A549 (cell line): Measurements from ENCODE around the gene FAM241B.

Source experiments
- CTCF ChIP-seq: fragments of >200 bp; sonication (Bioruptor Twin); formaldehyde crosslinking; IDR thresholded peaks from 3 replicates; pipeline ENCODE4 v1.5.1; 2016
- E2F6 ChIP-seq: IDR thresholded peaks from 2 replicates; pipeline ENCODE4 v1.6.1; 2012; ENCODE audit warnings: low read depth, borderline replicate concordance
- POLR2A ChIP-seq: IDR thresholded peaks from 2 replicates; pipeline ENCODE4 v1.6.1; 2012; ENCODE audit warnings: mild to moderate bottlenecking, low read length

GRCh38 chr10:69583106-69583505 is 46.9 kb upstream of the FAM241B start:
- TF ChIP-seq E2F6 (no peak), POLR2A (no peak), CTCF (no peak)
